SU-DHL-6 (cell line): ENCODE results near the gene KCNN3.

Experiments used
- EZH2phosphoT487 ChIP-seq: fragments of 200-600 bp; sonication (generic), shearing (Covaris generic); conservative IDR thresholded peaks from 2 replicates; pipeline ENCODE4 v1.6.1; 2018; ENCODE audit warnings: mild to moderate bottlenecking, antibody characterized with exemption, low read length, moderate library complexity, mixed read lengths
- TF ChIP-seq, protein P1 (sequence below): fragments of 200-600 bp; sonication (generic); IDR thresholded peaks from one replicate; pipeline ENCODE4 v1.5.1; 2017; ENCODE audit warnings: antibody characterized with exemption, mild to moderate bottlenecking, low read length, moderate library complexity; ENCODE audit not compliant: insufficient read depth, poor library complexity, severe bottlenecking

DNA sequence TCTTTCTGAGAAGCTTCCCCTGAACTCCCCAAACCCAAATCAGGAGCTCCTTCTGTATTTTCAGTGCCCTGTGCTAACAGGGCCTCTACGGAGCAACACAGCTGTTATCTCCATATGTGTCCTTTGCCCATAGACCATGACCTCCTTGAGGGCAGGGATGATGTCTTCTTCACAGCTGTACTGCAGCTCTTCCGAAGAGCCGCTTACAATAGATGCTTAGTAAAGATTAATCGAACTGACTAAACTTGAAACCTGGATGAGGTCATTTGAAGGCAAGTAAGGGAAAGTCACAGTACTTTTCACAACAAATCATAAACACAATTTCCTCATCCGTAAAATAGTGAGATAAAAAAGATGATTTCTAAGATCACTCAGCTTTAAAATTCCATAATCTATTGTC, 4.4 kb upstream of the KCNN3 start:
- TF ChIP-seq, protein P1, sequence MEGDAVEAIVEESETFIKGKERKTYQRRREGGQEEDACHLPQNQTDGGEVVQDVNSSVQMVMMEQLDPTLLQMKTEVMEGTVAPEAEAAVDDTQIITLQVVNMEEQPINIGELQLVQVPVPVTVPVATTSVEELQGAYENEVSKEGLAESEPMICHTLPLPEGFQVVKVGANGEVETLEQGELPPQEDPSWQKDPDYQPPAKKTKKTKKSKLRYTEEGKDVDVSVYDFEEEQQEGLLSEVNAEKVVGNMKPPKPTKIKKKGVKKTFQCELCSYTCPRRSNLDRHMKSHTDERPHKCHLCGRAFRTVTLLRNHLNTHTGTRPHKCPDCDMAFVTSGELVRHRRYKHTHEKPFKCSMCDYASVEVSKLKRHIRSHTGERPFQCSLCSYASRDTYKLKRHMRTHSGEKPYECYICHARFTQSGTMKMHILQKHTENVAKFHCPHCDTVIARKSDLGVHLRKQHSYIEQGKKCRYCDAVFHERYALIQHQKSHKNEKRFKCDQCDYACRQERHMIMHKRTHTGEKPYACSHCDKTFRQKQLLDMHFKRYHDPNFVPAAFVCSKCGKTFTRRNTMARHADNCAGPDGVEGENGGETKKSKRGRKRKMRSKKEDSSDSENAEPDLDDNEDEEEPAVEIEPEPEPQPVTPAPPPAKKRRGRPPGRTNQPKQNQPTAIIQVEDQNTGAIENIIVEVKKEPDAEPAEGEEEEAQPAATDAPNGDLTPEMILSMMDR = no peak
- TF ChIP-seq EZH2phosphoT487 = no peak
